Activated CD8-positive, alpha-beta memory T cell treated with anti-CD3 and anti-CD28 coated beads, Interleukin-2, amount 50 U/mL, for 1 hour (primary cell): Measurements from ENCODE around the gene HINT3.
"Not testable (repeated sequence)": the region's sequence is repeated elsewhere in the genome, so short reads cannot be mapped to it uniquely, and the experiment has no call there.

ENCODE experiments used
- DNase-seq: peaks from one replicate; pipeline ENCODE4 v3.0.0-alpha.2; 2020; ENCODE audit errors: extremely low read depth

Gene HINT3

GRCh38 chr6:125939791-125940190, 16.8 kb upstream of the HINT3 start:
- DNase-seq, result no peak

- no peak for DNase-seq
These were observed 16.1 kb upstream of the HINT3 start for GRCh38 chr6:125940247-125941041.

GRCh38 chr6:125942672-125943527, 13.7 kb upstream of the HINT3 start:
- no peak for DNase-seq

- DNase-seq, result no peak
These were observed 12.8 kb upstream of the HINT3 start for GRCh38 chr6:125943528-125944433.

- no peak for DNase-seq
These were observed 12.1 kb upstream of the HINT3 start for GRCh38 chr6:125944434-125944816.

- DNase-seq, result no peak
These were observed 11.7 kb upstream of the HINT3 start for GRCh38 chr6:125944896-125945295.

- no peak for DNase-seq
These were observed 11.0 kb upstream of the HINT3 start for GRCh38 chr6:125945378-125946141.

GRCh38 chr6:125947615-125948014, 9.0 kb upstream of the HINT3 start:
- DNase-seq, result no peak

- DNase-seq, result no peak
These were observed 8.1 kb upstream of the HINT3 start for GRCh38 chr6:125948455-125948854.

- DNase-seq, result no peak
These were observed 7.5 kb upstream of the HINT3 start for GRCh38 chr6:125949069-125949468.

GRCh38 chr6:125950293-125950692, 6.3 kb upstream of the HINT3 start:
- no peak for DNase-seq

GRCh38 chr6:125950716-125951115, 5.9 kb upstream of the HINT3 start:
- DNase-seq, result not testable (repeated sequence)

- DNase-seq, result no peak
These were observed 5.2 kb upstream of the HINT3 start for GRCh38 chr6:125951323-125951722.

- DNase-seq, result no peak
These were observed 3.6 kb upstream of the HINT3 start for GRCh38 chr6:125952764-125953501.

GRCh38 chr6:125953502-125953875, 3.1 kb upstream of the HINT3 start:
- no peak for DNase-seq

GRCh38 chr6:125954735-125955339, 1.7 kb upstream of the HINT3 start:
- DNase-seq, result no peak

GRCh38 chr6:125955973-125956372, 597 bp upstream of the HINT3 start:
- DNase-seq, result no peak

- no peak for DNase-seq
These were observed 772 bp downstream of the HINT3 start for GRCh38 chr6:125957391-125957693.

- DNase-seq, result no peak
These were observed 1.3 kb downstream of the HINT3 start for GRCh38 chr6:125957845-125958244.

- no peak for DNase-seq
These were observed 2.5 kb downstream of the HINT3 start for GRCh38 chr6:125959041-125959440.
